Stimulated activated CD4-positive, alpha-beta T cell treated with anti-CD3 and anti-CD28 coated beads, Interleukin-12 subunit alpha, Interleukin-12 subunit beta, amount 100 ng/mL, for 4 hours (primary cell): ENCODE measurements around the gene COL6A3.

ENCODE experiments used
- DNase-seq: peaks from one replicate; pipeline ENCODE4 v3.0.0-alpha.2; 2020

COL6A3 gene

DNA sequence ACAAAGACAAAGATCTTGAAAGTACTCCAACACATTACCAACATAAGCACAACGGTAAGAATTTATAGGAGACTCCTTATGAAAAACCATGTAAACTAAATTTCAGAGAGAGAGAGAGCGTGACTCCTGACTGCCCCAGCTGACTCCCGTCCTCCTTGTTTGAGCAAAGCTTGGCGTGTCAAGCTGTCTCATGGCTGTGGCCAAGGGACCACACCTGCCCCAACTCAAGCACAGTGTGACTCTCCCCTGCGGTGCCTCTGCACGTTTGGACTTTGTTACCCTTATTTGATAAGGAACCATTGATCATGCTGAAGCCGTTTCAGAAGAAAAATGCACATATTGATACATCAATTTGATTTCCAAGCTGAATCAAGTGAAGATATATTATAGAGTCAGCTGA lies 124.8 kb downstream of the COL6A3 start:
- DNase-seq = no peak

- no peak for DNase-seq
These were observed 126.1 kb downstream of the COL6A3 start for GRCh38 chr2:237287872-237288271.

GRCh38 chr2:237283131-237283928 lies 130.6 kb downstream of the COL6A3 start:
- DNase-seq = no peak

GRCh38 chr2:237282568-237283128 lies 131.3 kb downstream of the COL6A3 start:
- DNase-seq = no peak

GRCh38 chr2:237281836-237282306 lies 132.1 kb downstream of the COL6A3 start:
- DNase-seq = no peak

DNA sequence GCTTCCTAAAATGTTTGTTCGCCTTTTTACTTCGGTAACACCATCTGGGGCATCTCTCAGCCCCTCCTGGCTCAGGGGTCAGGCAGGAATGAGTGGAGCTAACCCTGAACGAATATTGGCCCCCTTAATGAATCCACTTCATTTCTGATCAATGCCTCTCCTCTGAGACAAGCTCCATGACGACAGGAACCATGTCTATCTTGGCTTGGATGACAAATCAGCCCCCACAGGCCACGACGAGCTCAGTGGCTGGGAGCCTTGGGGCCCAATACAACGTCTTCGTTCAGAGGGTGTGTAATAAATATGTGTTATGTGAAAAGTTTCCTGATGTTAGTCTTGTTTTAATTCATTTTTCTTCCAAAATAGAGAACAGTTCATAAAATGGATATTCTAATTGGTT lies 133.0 kb downstream of the COL6A3 start:
- DNase-seq = no peak

GRCh38 chr2:237280229-237280628 lies 133.7 kb downstream of the COL6A3 start:
- DNase-seq = no peak

DNA sequence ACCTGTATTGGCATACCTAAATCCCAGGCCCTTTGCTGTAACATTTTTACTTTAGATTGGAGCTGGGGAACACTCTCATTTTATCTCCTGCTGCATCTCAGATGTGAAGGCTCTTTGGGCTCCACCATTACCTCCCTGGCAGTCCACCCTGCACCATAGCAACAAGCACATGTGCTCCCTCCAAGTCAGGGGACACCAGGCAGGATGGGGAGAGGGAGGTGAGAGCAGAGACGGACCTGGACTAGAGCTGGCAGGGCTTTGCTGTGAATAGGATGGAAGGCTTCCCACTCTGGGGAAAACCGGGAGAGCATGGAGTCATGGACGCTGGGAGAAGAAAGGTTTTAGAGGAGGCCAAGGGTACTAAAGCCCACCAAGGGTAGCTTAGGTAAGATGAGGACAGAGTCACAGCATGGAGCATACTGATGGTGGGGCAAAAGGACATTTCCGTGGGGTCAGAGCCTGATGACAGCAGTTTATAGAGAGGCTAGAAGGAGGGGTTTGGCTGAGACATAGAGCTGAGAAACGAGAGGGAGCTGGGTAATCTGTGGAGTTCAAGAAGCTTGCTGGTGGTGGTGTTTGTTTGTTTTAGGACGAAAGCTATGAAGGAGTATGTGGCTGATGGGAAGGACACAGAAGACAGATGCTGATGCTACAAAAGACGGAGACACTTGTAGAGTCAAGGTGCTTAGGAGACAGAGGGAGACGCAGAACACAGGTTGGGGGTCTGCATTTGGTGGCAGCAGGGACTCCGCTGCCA lies 134.8 kb downstream of the COL6A3 start:
- DNase-seq = no peak

GRCh38 chr2:237278568-237278967 lies 135.4 kb downstream of the COL6A3 start:
- DNase-seq = no peak

DNA sequence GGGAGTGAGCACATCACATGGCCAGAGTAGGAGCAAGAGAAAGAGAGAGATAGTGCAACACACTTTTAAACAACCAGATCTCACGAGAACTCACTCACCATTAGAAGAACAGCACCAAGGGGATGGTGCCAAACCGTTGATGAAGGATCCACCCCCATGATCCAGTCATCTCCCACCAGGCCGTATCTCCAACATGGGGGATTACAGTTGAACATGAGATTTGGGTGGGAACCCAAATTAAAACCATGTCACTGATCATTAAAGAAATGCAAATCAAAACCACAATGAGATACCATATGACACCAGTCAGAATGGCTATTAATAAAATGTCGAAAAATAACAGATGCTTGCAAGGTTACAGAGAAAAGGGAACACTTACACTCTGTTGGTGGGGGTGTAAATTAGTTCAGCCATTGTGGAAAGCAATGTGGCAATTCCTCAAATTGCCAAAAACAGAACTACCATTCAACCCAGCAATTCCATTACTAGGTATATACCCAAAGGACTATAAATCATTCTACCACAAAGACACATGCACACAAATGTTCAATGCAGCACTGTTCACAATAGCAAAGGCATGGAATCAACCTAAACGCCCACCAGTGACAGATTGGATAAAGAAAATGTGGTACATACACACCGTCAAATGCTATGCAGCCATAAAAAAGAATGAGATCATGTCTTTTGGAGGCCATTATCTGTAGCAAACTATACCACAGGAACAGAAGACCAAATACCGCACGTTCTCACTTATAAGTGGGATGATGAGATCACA lies 137.1 kb downstream of the COL6A3 start:
- DNase-seq = no peak
